ENCODE measurements around the gene ABCA10. TPM values are rescaled to one million over a fixed set of nuclear protein-coding genes. Genes with fewer than 3 reads are reported as not detected.
"Not testable (repeated sequence)": the region's sequence is repeated elsewhere in the genome, so short reads cannot be mapped to it uniquely, and the experiment has no call there.

Gene ABCA10
- total and polyA plus RNA-seq, 7 experiments from 2014 or later: 0.80 to 3.9 (median 1.8) TPM; not detected in 2

DNA sequence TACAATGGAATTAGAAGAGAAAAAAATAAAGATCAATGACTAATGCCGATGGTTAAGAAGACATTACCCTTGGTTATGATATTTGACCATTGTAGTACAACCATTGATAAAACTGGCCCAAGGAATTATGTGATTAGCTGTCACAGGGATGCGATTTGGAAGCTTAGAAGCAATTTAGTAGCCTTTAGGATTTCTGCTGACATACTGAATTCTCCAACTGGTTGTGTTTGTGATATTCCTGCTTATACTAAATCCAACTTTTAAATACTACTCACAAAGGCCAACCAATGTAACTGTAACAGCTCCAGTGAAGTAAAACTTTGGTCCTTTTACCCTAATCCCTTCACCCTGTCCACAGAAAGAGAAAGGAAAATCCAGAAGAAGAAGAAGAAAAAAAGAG, 55.5 kb downstream of the ABCA10 start:
- Mint-ChIP-seq H3K36me3 (peaks cover 0 to 34% (median 12%) of the 10 kb centered on the region in 5 donors), H3K4me3 (no peak overlapping the region), H3K9me3 (peaks cover 0 to 2% (median 0%) of the 10 kb centered on the region in 11 donors), H3K4me1 (peaks cover 0 to 3% (median 0%) of the 10 kb centered on the region in 7 donors), H3K27me3 (no peaks in the 10 kb centered on the region), H3K27ac (no peak overlapping the region)
- POLR2A ChIA-PET: no interaction called here
- Histone ChIP-seq H3K36me3 (ENCODE audit: control insufficient read depth in 2 of 3, insufficient read depth in 3 of 3, low read length in 3 of 3) (no peaks in the 10 kb centered on the region), H3K27ac (ENCODE audit: low read depth, low read length) (no peak overlapping the region), H3K4me1 (ENCODE audit: control insufficient read depth in 2 of 2, insufficient read depth in 2 of 2, low read length in 2 of 2) (no peaks in the 10 kb centered on the region), H3K4me3 (ENCODE audit: low read length) (no peak overlapping the region), H3K27me3 (ENCODE audit: control insufficient read depth in 2 of 2, insufficient read depth in 2 of 2, low read length in 2 of 2) (no peaks in the 10 kb centered on the region), H3K9me3 (ENCODE audit: control insufficient read depth in 2 of 3, low read length in 3 of 3) (no peaks in the 10 kb centered on the region)
- DNase-seq (no peak), ATAC-seq (no peak)
- intact Hi-C loops (cut with micrococcal nuclease): no loop called here
- CTCF ChIA-PET: no interaction called here

DNA sequence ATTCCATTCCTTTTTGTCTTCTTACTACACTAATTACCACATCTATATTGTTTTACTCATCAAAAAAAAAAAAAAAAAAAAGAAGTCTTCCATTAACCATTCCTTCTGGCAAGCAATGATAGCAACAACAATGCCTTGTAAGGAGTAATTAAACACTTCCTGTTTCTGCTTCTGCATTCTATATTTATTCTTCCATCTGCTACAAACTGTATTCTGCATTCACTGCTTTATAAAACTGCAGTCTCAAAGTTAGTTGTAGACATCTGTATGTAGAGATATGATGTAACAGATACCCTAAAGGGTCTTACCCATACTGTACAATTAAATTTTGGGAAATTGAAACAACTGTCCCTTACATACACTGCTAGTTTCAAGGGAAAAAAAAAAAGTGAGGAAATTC, 58.2 kb downstream of the ABCA10 start:
- H3K4me3 ChIP-seq (ENCODE audit: low read length): no peak overlapping the region
- H3K27ac ChIP-seq (ENCODE audit: low read depth, low read length): no peak overlapping the region
- DNase-seq: no peak
- no peaks in the 10 kb centered on the region for H3K9me3 ChIP-seq (ENCODE audit: control insufficient read depth in 2 of 3, low read length in 3 of 3)
- ChIA-PET CTCF (no interaction called here), POLR2A (no interaction called here)
- peak; percentile 18 for ATAC-seq
- Mint-ChIP-seq H3K27me3 (no peaks in the 10 kb centered on the region), H3K4me1 (peaks cover 0 to 3% (median 0%) of the 10 kb centered on the region in 7 donors), H3K36me3 (peaks cover 0 to 37% (median 16%) of the 10 kb centered on the region in 5 donors), H3K9me3 (peaks cover 0 to 2% (median 0%) of the 10 kb centered on the region in 11 donors), H3K27ac (no peak overlapping the region), H3K4me3 (no peak overlapping the region)
- H3K27me3 ChIP-seq (ENCODE audit: control insufficient read depth in 2 of 2, insufficient read depth in 2 of 2, low read length in 2 of 2): no peaks in the 10 kb centered on the region
- no peaks in the 10 kb centered on the region for H3K4me1 ChIP-seq (ENCODE audit: control insufficient read depth in 2 of 2, insufficient read depth in 2 of 2, low read length in 2 of 2)
- intact Hi-C loops (cut with micrococcal nuclease): no loop called here
- H3K36me3 ChIP-seq (ENCODE audit: control insufficient read depth in 2 of 3, insufficient read depth in 3 of 3, low read length in 3 of 3): no peaks in the 10 kb centered on the region

DNA sequence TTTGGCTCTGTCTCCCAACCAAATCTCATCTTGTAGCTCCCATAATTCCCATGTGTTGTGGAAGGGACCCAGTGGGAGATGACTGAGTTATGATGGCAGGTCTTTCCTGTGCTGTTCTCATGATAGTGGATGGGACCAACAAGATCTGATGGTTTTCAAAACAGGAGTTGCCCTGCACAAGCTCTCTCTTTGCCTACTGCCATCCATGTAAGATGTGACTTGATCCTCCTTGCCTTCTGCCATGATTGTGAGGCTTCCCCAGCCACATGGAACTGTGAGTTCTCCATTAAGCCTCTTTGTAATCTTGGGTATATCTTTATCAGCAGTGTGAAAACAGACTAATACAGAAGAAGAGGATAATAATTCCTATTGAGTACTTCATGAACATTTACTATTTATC, 60.0 kb downstream of the ABCA10 start:
- H3K27ac Mint-ChIP-seq, H3K9me3 Mint-ChIP-seq, POLR2A ChIA-PET: not testable (repeated sequence)

GRCh38 chr17:69166957-69167356, 61.7 kb downstream of the ABCA10 start:
- no peak overlapping the region for H3K4me3 Mint-ChIP-seq
- peaks cover 0 to 24% (median 11%) of the 10 kb centered on the region in 5 donors for H3K36me3 Mint-ChIP-seq
- DNase-seq: no peak
- Histone ChIP-seq H3K36me3 (ENCODE audit: control insufficient read depth in 2 of 3, insufficient read depth in 3 of 3, low read length in 3 of 3) (no peaks in the 10 kb centered on the region), H3K4me1 (ENCODE audit: control insufficient read depth in 2 of 2, insufficient read depth in 2 of 2, low read length in 2 of 2) (no peaks in the 10 kb centered on the region), H3K9me3 (ENCODE audit: control insufficient read depth in 2 of 3, low read length in 3 of 3) (no peaks in the 10 kb centered on the region), H3K27ac (ENCODE audit: low read depth, low read length) (no peak overlapping the region), H3K4me3 (ENCODE audit: low read length) (no peak overlapping the region), H3K27me3 (ENCODE audit: control insufficient read depth in 2 of 2, insufficient read depth in 2 of 2, low read length in 2 of 2) (no peaks in the 10 kb centered on the region)
- intact Hi-C loops (cut with micrococcal nuclease): no loop called here
- no peaks in the 10 kb centered on the region for H3K27me3 Mint-ChIP-seq
- ChIA-PET POLR2A (no interaction called here), CTCF (no interaction called here)
- peaks cover 0 to 2% (median 0%) of the 10 kb centered on the region in 11 donors for H3K9me3 Mint-ChIP-seq
- no peak overlapping the region for H3K27ac Mint-ChIP-seq
- H3K4me1 Mint-ChIP-seq: peaks cover 0 to 3% (median 0%) of the 10 kb centered on the region in 7 donors
- no peak for ATAC-seq

More for the DNA sequence above, 60.0 kb downstream of the ABCA10 start:
- CTCF ChIA-PET; DNase-seq; H3K4me1 ChIP-seq (ENCODE audit: control insufficient read depth in 2 of 2, insufficient read depth in 2 of 2, low read length in 2 of 2); H3K27ac ChIP-seq (ENCODE audit: low read depth, low read length); intact Hi-C loops (cut with micrococcal nuclease); H3K4me1 Mint-ChIP-seq; H3K27me3 ChIP-seq (ENCODE audit: control insufficient read depth in 2 of 2, insufficient read depth in 2 of 2, low read length in 2 of 2); ATAC-seq; H3K9me3 ChIP-seq (ENCODE audit: control insufficient read depth in 2 of 3, low read length in 3 of 3); H3K36me3 ChIP-seq (ENCODE audit: control insufficient read depth in 2 of 3, insufficient read depth in 3 of 3, low read length in 3 of 3); H3K27me3 Mint-ChIP-seq; H3K4me3 Mint-ChIP-seq; H3K4me3 ChIP-seq (ENCODE audit: low read length): not testable (repeated sequence)
- peaks cover 0 to 28% (median 11%) of the 10 kb centered on the region in 5 donors for H3K36me3 Mint-ChIP-seq

DNA sequence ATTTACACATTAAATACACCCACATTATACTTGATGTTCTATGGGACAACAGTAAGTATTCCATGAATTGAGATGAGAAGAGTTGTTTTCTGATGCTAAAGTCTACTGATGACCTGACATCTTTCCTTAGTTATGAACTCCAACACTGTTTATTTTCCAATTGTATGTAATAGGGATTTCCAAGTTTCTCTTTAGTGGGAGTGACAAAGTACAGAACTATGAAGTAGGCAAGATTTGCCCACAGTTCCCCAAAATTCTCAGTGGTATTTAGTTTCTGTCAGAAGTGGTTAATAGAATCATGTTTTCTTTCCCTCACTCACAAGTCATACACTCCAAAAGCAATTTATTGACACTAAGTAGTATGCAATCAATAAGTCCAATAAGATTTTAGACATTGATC, 64.4 kb downstream of the ABCA10 start:
- no peaks in the 10 kb centered on the region for H3K36me3 ChIP-seq (ENCODE audit: control insufficient read depth in 2 of 3, insufficient read depth in 3 of 3, low read length in 3 of 3)
- DNase-seq: no peak
- H3K9me3 ChIP-seq (ENCODE audit: control insufficient read depth in 2 of 3, low read length in 3 of 3): no peaks in the 10 kb centered on the region
- no peak overlapping the region for H3K27ac ChIP-seq (ENCODE audit: low read depth, low read length)
- no peaks in the 10 kb centered on the region for H3K27me3 Mint-ChIP-seq
- peaks cover 0 to 24% (median 11%) of the 10 kb centered on the region in 5 donors for H3K36me3 Mint-ChIP-seq
- POLR2A ChIA-PET: no interaction called here
- H3K9me3 Mint-ChIP-seq: no peaks in the 10 kb centered on the region
- H3K27ac Mint-ChIP-seq: no peak overlapping the region
- intact Hi-C loops (cut with micrococcal nuclease): no loop called here
- no peak for ATAC-seq
- no peaks in the 10 kb centered on the region for H3K27me3 ChIP-seq (ENCODE audit: control insufficient read depth in 2 of 2, insufficient read depth in 2 of 2, low read length in 2 of 2)
- no peaks in the 10 kb centered on the region for H3K4me1 ChIP-seq (ENCODE audit: control insufficient read depth in 2 of 2, insufficient read depth in 2 of 2, low read length in 2 of 2)
- no peak overlapping the region for H3K4me3 Mint-ChIP-seq
- no peaks in the 10 kb centered on the region for H3K4me1 Mint-ChIP-seq
- CTCF ChIA-PET: no interaction called here
- H3K4me3 ChIP-seq (ENCODE audit: low read length): no peak overlapping the region

DNA sequence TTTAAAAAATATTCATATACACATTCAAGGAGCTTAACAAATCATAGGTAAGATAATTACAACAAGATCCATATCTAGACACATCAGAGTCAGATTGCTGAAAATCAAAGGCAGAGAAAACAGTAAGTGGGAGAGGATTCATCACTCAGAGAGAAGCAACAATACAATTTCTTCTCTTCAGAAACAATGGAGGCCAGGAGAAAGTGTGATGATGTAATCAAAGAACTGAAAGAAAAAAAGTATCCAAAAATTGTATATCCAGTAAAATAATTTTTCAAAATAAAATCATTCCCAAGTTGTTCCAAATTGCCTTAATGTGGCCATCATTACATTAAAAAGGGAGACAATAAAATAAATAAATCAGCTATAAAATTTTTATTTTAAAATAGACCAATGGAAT, 69.2 kb downstream of the ABCA10 start:
- Mint-ChIP-seq H3K4me1 (no peaks in the 10 kb centered on the region), H3K4me3 (no peak overlapping the region), H3K36me3 (peaks cover 0 to 25% (median 6%) of the 10 kb centered on the region in 5 donors), H3K27ac (no peak overlapping the region), H3K27me3 (no peaks in the 10 kb centered on the region), H3K9me3 (no peaks in the 10 kb centered on the region)
- Histone ChIP-seq H3K4me1 (ENCODE audit: control insufficient read depth in 2 of 2, insufficient read depth in 2 of 2, low read length in 2 of 2) (no peaks in the 10 kb centered on the region), H3K4me3 (ENCODE audit: low read length) (no peak overlapping the region), H3K9me3 (ENCODE audit: control insufficient read depth in 2 of 3, low read length in 3 of 3) (no peaks in the 10 kb centered on the region), H3K36me3 (ENCODE audit: control insufficient read depth in 2 of 3, insufficient read depth in 3 of 3, low read length in 3 of 3) (no peaks in the 10 kb centered on the region), H3K27ac (ENCODE audit: low read depth, low read length) (no peak overlapping the region), H3K27me3 (ENCODE audit: control insufficient read depth in 2 of 2, insufficient read depth in 2 of 2, low read length in 2 of 2) (no peaks in the 10 kb centered on the region)
- DNase-seq: no peak
- intact Hi-C loops (cut with micrococcal nuclease): no loop called here
- POLR2A ChIA-PET: no interaction called here
- ATAC-seq: no peak
- CTCF ChIA-PET: no interaction called here

DNA sequence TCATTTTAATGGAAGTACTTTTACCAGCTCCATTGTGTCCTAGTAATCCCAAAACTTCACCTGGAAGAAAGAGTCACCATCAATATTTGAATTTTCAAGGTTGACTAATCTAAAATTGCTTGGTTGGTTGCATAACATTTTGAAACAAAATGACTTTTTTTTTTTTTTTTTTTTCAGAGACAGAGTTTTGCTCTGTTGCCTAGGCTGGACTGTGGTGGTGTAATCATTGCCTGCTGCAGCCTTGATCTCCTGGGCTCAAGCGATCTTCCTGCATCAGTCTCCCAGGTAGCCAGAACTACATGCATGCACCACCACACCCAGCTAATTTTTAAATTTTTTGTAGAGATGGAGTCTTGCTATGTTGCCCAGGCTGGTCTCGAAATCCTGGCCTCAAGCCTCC, 74.4 kb downstream of the ABCA10 start:
- H3K9me3 Mint-ChIP-seq: no peaks in the 10 kb centered on the region
- no peaks in the 10 kb centered on the region for H3K4me1 Mint-ChIP-seq
- Histone ChIP-seq H3K9me3 (ENCODE audit: control insufficient read depth in 2 of 3, low read length in 3 of 3) (no peaks in the 10 kb centered on the region), H3K27ac (ENCODE audit: low read depth, low read length) (no peak overlapping the region), H3K4me1 (ENCODE audit: control insufficient read depth in 2 of 2, insufficient read depth in 2 of 2, low read length in 2 of 2) (no peaks in the 10 kb centered on the region), H3K27me3 (ENCODE audit: control insufficient read depth in 2 of 2, insufficient read depth in 2 of 2, low read length in 2 of 2) (no peaks in the 10 kb centered on the region), H3K36me3 (ENCODE audit: control insufficient read depth in 2 of 3, insufficient read depth in 3 of 3, low read length in 3 of 3) (no peaks in the 10 kb centered on the region), H3K4me3 (ENCODE audit: low read length) (no peak overlapping the region)
- H3K36me3 Mint-ChIP-seq: peaks cover 0 to 40% (median 28%) of the 10 kb centered on the region in 5 donors
- ChIA-PET POLR2A (no interaction called here), CTCF (no interaction called here)
- no peak overlapping the region for H3K27ac Mint-ChIP-seq
- no peak for ATAC-seq
- no peak for DNase-seq
- no peak overlapping the region for H3K4me3 Mint-ChIP-seq
- no peaks in the 10 kb centered on the region for H3K27me3 Mint-ChIP-seq
- intact Hi-C loops (cut with micrococcal nuclease): no loop called here

All from naive thymus-derived CD4-positive, alpha-beta T cell (primary cell).